ENCODE data around the gene PTGER2.

PTGER2 gene

GRCh38 chr14:52313903-52314594 lies at the start of gene PTGER2:
Gene PTGER2 (plus strand): TSS chr14:52314312. CDS start chr14:52314549, 237 bp downstream.
- H3K27ac Mint-ChIP-seq: peak within 1 kb of the TSS; percentile 98
- intact Hi-C loops (cut with micrococcal nuclease): loop anchor here (2.0 to 10.0 kb wide), 4 partner anchors 13 to 841 kb away; partner anchors contain the start of genes DDHD1, ERO1A, GPR137C and TXNDC16
- no peaks in the 10 kb centered on the region for H3K9me3 Mint-ChIP-seq
- H3K4me1 Mint-ChIP-seq (ENCODE audit: low read depth): peaks cover 75% of the 10 kb centered on the region
- H3K4me3 Mint-ChIP-seq: peak within 1 kb of the TSS; percentile 99
- peaks cover 33% of the 10 kb centered on the region for H3K36me3 Mint-ChIP-seq (ENCODE audit: low read depth)
- peaks cover 11% of the 10 kb centered on the region for H3K27me3 Mint-ChIP-seq

- no peak overlapping the region for H3K27ac Mint-ChIP-seq
Measured at GRCh38 chr14:52265253-52265652, 48.9 kb upstream of the PTGER2 start.

GRCh38 chr14:52266179-52266578 lies 47.9 kb upstream of the PTGER2 start:
- H3K9me3 Mint-ChIP-seq: no peaks in the 10 kb centered on the region
- H3K27me3 Mint-ChIP-seq: peaks cover 70% of the 10 kb centered on the region
- no peak overlapping the region for H3K27ac Mint-ChIP-seq
- H3K36me3 Mint-ChIP-seq (ENCODE audit: low read depth): no peaks in the 10 kb centered on the region
- no peak overlapping the region for H3K4me3 Mint-ChIP-seq
- intact Hi-C loops (cut with micrococcal nuclease): no loop called here
- peaks cover 43% of the 10 kb centered on the region for H3K4me1 Mint-ChIP-seq (ENCODE audit: low read depth)

More at GRCh38 chr14:52265253-52265652, 48.9 kb upstream of the PTGER2 start:
- H3K27me3 Mint-ChIP-seq: peaks cover 73% of the 10 kb centered on the region
- no peak overlapping the region for H3K4me3 Mint-ChIP-seq
- H3K36me3 Mint-ChIP-seq (ENCODE audit: low read depth): no peaks in the 10 kb centered on the region
- peaks cover 43% of the 10 kb centered on the region for H3K4me1 Mint-ChIP-seq (ENCODE audit: low read depth)
- intact Hi-C loops (cut with micrococcal nuclease): no loop called here
- H3K9me3 Mint-ChIP-seq: no peaks in the 10 kb centered on the region

GRCh38 chr14:52266782-52267181 lies 47.3 kb upstream of the PTGER2 start:
- no peak overlapping the region for H3K27ac Mint-ChIP-seq
- no peak overlapping the region for H3K4me3 Mint-ChIP-seq
- peaks cover 72% of the 10 kb centered on the region for H3K27me3 Mint-ChIP-seq
- peaks cover 43% of the 10 kb centered on the region for H3K4me1 Mint-ChIP-seq (ENCODE audit: low read depth)
- H3K36me3 Mint-ChIP-seq (ENCODE audit: low read depth): no peaks in the 10 kb centered on the region
- intact Hi-C loops (cut with micrococcal nuclease): no loop called here
- H3K9me3 Mint-ChIP-seq: no peaks in the 10 kb centered on the region

- H3K9me3 Mint-ChIP-seq: no peaks in the 10 kb centered on the region
- intact Hi-C loops (cut with micrococcal nuclease): no loop called here
- no peak within 1 kb of the TSS for H3K27ac Mint-ChIP-seq
- H3K36me3 Mint-ChIP-seq (ENCODE audit: low read depth): no peaks in the 10 kb centered on the region
- H3K27me3 Mint-ChIP-seq: peaks cover 74% of the 10 kb centered on the region
- peak within 1 kb of the TSS; percentile 20 for H3K4me3 Mint-ChIP-seq
- H3K4me1 Mint-ChIP-seq (ENCODE audit: low read depth): peaks cover 43% of the 10 kb centered on the region
Measured at GRCh38 chr14:52267501-52268278, 46.4 kb upstream of the PTGER2 start, which contains the start of gene PTGDR. Gene PTGDR (plus strand): TSS chr14:52267698. CDS start chr14:52267815, 117 bp downstream.

- intact Hi-C loops (cut with micrococcal nuclease): no loop called here
- peak overlapping the region; percentile 20 for H3K4me3 Mint-ChIP-seq
- no peak overlapping the region for H3K27ac Mint-ChIP-seq
- H3K9me3 Mint-ChIP-seq: no peaks in the 10 kb centered on the region
- peaks cover 43% of the 10 kb centered on the region for H3K4me1 Mint-ChIP-seq (ENCODE audit: low read depth)
- no peaks in the 10 kb centered on the region for H3K36me3 Mint-ChIP-seq (ENCODE audit: low read depth)
- H3K27me3 Mint-ChIP-seq: peaks cover 73% of the 10 kb centered on the region
Measured at GRCh38 chr14:52268279-52269061, 45.6 kb upstream of the PTGER2 start.

- Mint-ChIP-seq H3K27ac (no peak overlapping the region), H3K9me3 (no peaks in the 10 kb centered on the region), H3K4me3 (no peak overlapping the region), H3K27me3 (peaks cover 69% of the 10 kb centered on the region), H3K4me1 (ENCODE audit: low read depth) (peaks cover 43% of the 10 kb centered on the region), H3K36me3 (ENCODE audit: low read depth) (no peaks in the 10 kb centered on the region)
- intact Hi-C loops (cut with micrococcal nuclease): no loop called here
Measured at GRCh38 chr14:52269100-52269499, 45.0 kb upstream of the PTGER2 start.

GRCh38 chr14:52269982-52270381 lies 44.1 kb upstream of the PTGER2 start:
- Mint-ChIP-seq H3K36me3 (ENCODE audit: low read depth) (no peaks in the 10 kb centered on the region), H3K4me3 (no peak overlapping the region), H3K27me3 (peaks cover 65% of the 10 kb centered on the region), H3K9me3 (no peaks in the 10 kb centered on the region), H3K4me1 (ENCODE audit: low read depth) (peaks cover 42% of the 10 kb centered on the region), H3K27ac (no peak overlapping the region)
- intact Hi-C loops (cut with micrococcal nuclease): loop anchor here (10.0 kb wide), 1 partner anchor 275 kb away; no protein-coding TSS in a partner anchor

- intact Hi-C loops (cut with micrococcal nuclease): loop anchor here (10.0 kb wide), 1 partner anchor 277 kb away; no protein-coding TSS in a partner anchor
- Mint-ChIP-seq H3K9me3 (no peaks in the 10 kb centered on the region), H3K27me3 (peaks cover 52% of the 10 kb centered on the region), H3K4me3 (no peak overlapping the region), H3K4me1 (ENCODE audit: low read depth) (peaks cover 26% of the 10 kb centered on the region), H3K36me3 (ENCODE audit: low read depth) (no peaks in the 10 kb centered on the region), H3K27ac (no peak overlapping the region)
Measured at GRCh38 chr14:52271538-52271937, 42.6 kb upstream of the PTGER2 start.

- Mint-ChIP-seq H3K36me3 (ENCODE audit: low read depth) (no peaks in the 10 kb centered on the region), H3K9me3 (no peaks in the 10 kb centered on the region), H3K4me1 (ENCODE audit: low read depth) (peaks cover 18% of the 10 kb centered on the region), H3K27ac (no peak overlapping the region), H3K4me3 (no peak overlapping the region), H3K27me3 (peaks cover 44% of the 10 kb centered on the region)
- intact Hi-C loops (cut with micrococcal nuclease): loop anchor here (10.0 kb wide), 1 partner anchor 278 kb away; no protein-coding TSS in a partner anchor
Measured at GRCh38 chr14:52272375-52272774, 41.7 kb upstream of the PTGER2 start.

- Mint-ChIP-seq H3K9me3 (no peaks in the 10 kb centered on the region), H3K36me3 (ENCODE audit: low read depth) (no peaks in the 10 kb centered on the region), H3K27me3 (peaks cover 16% of the 10 kb centered on the region), H3K4me3 (no peak overlapping the region), H3K27ac (no peak overlapping the region), H3K4me1 (ENCODE audit: low read depth) (peaks cover 12% of the 10 kb centered on the region)
- intact Hi-C loops (cut with micrococcal nuclease): loop anchor here (10.0 kb wide), 1 partner anchor 281 kb away; no protein-coding TSS in a partner anchor
Measured at GRCh38 chr14:52275372-52275771, 38.7 kb upstream of the PTGER2 start.

GRCh38 chr14:52277552-52277951 lies 36.6 kb upstream of the PTGER2 start:
- no peak overlapping the region for H3K27ac Mint-ChIP-seq
- H3K27me3 Mint-ChIP-seq: peaks cover 6% of the 10 kb centered on the region
- intact Hi-C loops (cut with micrococcal nuclease): loop anchor here (10.0 kb wide), 1 partner anchor 283 kb away; no protein-coding TSS in a partner anchor
- no peak overlapping the region for H3K4me3 Mint-ChIP-seq
- no peaks in the 10 kb centered on the region for H3K36me3 Mint-ChIP-seq (ENCODE audit: low read depth)
- H3K4me1 Mint-ChIP-seq (ENCODE audit: low read depth): peaks cover 22% of the 10 kb centered on the region
- H3K9me3 Mint-ChIP-seq: no peaks in the 10 kb centered on the region

GRCh38 chr14:52279408-52279807 lies 34.7 kb upstream of the PTGER2 start:
- Mint-ChIP-seq H3K4me1 (ENCODE audit: low read depth) (peaks cover 22% of the 10 kb centered on the region), H3K36me3 (ENCODE audit: low read depth) (no peaks in the 10 kb centered on the region), H3K27me3 (no peaks in the 10 kb centered on the region), H3K4me3 (no peak overlapping the region), H3K9me3 (no peaks in the 10 kb centered on the region), H3K27ac (no peak overlapping the region)
- intact Hi-C loops (cut with micrococcal nuclease): loop anchor here (10.0 kb wide), 1 partner anchor 285 kb away; no protein-coding TSS in a partner anchor
